H1 (cell line): Measurements from ENCODE around the gene ACSL6. TPM values are rescaled to one million over a fixed set of nuclear protein-coding genes. Genes with fewer than 3 reads are reported as not detected.

Experiments
- CTCF ChIA-PET: fragments of 300-600 bp; sonication (Branson Sonifier 250); formaldehyde crosslinking; loops from one replicate; lab custom pipeline; 2021; ENCODE audit not compliant: partially characterized antibody; lab: Charles Lee
- POLR2A ChIA-PET: fragments of 300-600 bp; sonication (Branson Sonifier 250); formaldehyde crosslinking; loops from one replicate; lab custom pipeline; 2021; ENCODE audit warnings: inconsistent platforms; ENCODE audit not compliant: partially characterized antibody; lab: Charles Lee
- DNase-seq, 2 experiments: peaks; one replicate each; pipeline versions ENCODE4 v3.0.0 to v3.0.0-alpha.2; 2010 to 2022; ENCODE audit warnings: low spot score in 2 of 2, low read depth in 1 of 2, mixed read lengths in 1 of 2
- FAIRE-seq: peaks from 2 replicates; lab custom pipeline; 2011; peaks lifted over from hg19 to GRCh38; lab: Jason Lieb, UNC
- H2AFZ ChIP-seq: 2 replicates; pipeline ENCODE4 v1.8.1; 2012; ENCODE audit warnings: low read length, inconsistent platforms
- H2AK5ac ChIP-seq: 2 replicates; pipeline ENCODE4 v1.6.1; 2013; ENCODE audit warnings: low read depth, low read length
- H2BK120ac ChIP-seq: replicated peaks from 2 replicates; pipeline ENCODE3; 2013; ENCODE audit warnings: low read depth, low read length, inconsistent platforms
- H2BK12ac ChIP-seq: 2 replicates; pipeline ENCODE4 v1.6.1; 2013; ENCODE audit warnings: low read depth, low read length
- H2BK15ac ChIP-seq: 2 replicates; pipeline ENCODE4 v1.6.1; 2013; ENCODE audit warnings: low read length
- H2BK20ac ChIP-seq: 2 replicates; pipeline ENCODE4 v1.6.1; 2013; ENCODE audit warnings: low read length
- H2BK5ac ChIP-seq: 2 replicates; pipeline ENCODE4 v1.6.1; 2013; ENCODE audit warnings: low read depth, low read length
- H3K14ac ChIP-seq: 2 replicates; pipeline ENCODE4 v1.6.1; 2013; ENCODE audit warnings: inconsistent platforms; ENCODE audit not compliant: insufficient read length
- H3K18ac ChIP-seq: 2 replicates; pipeline ENCODE4 v1.6.1; 2013; ENCODE audit warnings: low read length; ENCODE audit errors: extremely low read depth
- H3K23ac ChIP-seq: 2 replicates; pipeline ENCODE4 v1.6.1; 2013; ENCODE audit warnings: inconsistent platforms; ENCODE audit not compliant: insufficient read length
- H3K23me2 ChIP-seq: 2 replicates; pipeline ENCODE4 v1.6.1; 2013; ENCODE audit warnings: low read depth, low read length
- H3K27ac ChIP-seq: 2 replicates; pipeline ENCODE4 v1.6.1; 2011; ENCODE audit warnings: low read depth, low read length, inconsistent platforms
- H3K27me3 ChIP-seq, 4 experiments: replicated peaks in 1 of 4; 1 replicate in 1 of 4; 2 replicates in 3 of 4; pipeline versions ENCODE4 v1.6.1 to v1.8.1; 2011 to 2013; ENCODE audit warnings: low read length in 3 of 4, mild to moderate bottlenecking in 3 of 4, inconsistent platforms in 2 of 4, mixed read lengths in 2 of 4, moderate library complexity in 1 of 4; ENCODE audit not compliant: control insufficient read depth in 3 of 4, insufficient read depth in 3 of 4; ENCODE audit errors: extremely low read depth in 1 of 4
- H3K36me3 ChIP-seq, 4 experiments: 2 replicates each; pipeline versions ENCODE4 v1.6.1 to v1.8.1; 2011 to 2013; ENCODE audit warnings: mild to moderate bottlenecking in 4 of 4, low read length in 3 of 4, moderate library complexity in 2 of 4, control low read depth in 1 of 4, inconsistent platforms in 1 of 4; ENCODE audit not compliant: insufficient read depth in 4 of 4, control insufficient read depth in 2 of 4
- H3K4ac ChIP-seq: replicated peaks from 2 replicates; pipeline ENCODE3; 2013; ENCODE audit warnings: low read length, low read depth, mixed read lengths, inconsistent platforms; ENCODE audit not compliant: insufficient read length
- H3K4me1 ChIP-seq, 4 experiments: replicated peaks in 1 of 4; 1 replicate in 1 of 4; 2 replicates in 3 of 4; pipeline versions ENCODE4 v1.6.1 to v1.8.1; 2011 to 2013; ENCODE audit warnings: low read length in 3 of 4, inconsistent platforms in 2 of 4, mixed read lengths in 1 of 4; ENCODE audit not compliant: insufficient read depth in 4 of 4, control insufficient read depth in 3 of 4
- H3K4me2 ChIP-seq, 2 experiments: 2 replicates each; pipeline versions ENCODE4 v1.6.1 to v1.8.1; 2011 to 2013; ENCODE audit warnings: low read depth in 2 of 2, low read length in 2 of 2, control low read depth in 1 of 2, inconsistent platforms in 1 of 2, mild to moderate bottlenecking in 1 of 2; ENCODE audit not compliant: insufficient read depth in 1 of 2
- H3K4me3 ChIP-seq, 4 experiments: fragments of 200-600, 300-600 bp in 1 of 4; sonication (generic), shearing (Covaris generic), sonication (Bioruptor Twin) in 1 of 4; 2 replicates each; pipeline versions ENCODE4 v1.5.1 to v1.8.1; 2011 to 2016; ENCODE audit warnings: low read length in 4 of 4, low read depth in 3 of 4, control low read depth in 2 of 4, inconsistent platforms in 2 of 4, mild to moderate bottlenecking in 2 of 4, mixed read lengths in 1 of 4, moderate library complexity in 1 of 4; ENCODE audit not compliant: insufficient read depth in 2 of 4; ENCODE audit errors: extremely low read depth in 1 of 4
- H3K56ac ChIP-seq: replicated peaks from 2 replicates; pipeline ENCODE3; 2013; ENCODE audit warnings: low read depth, mild to moderate bottlenecking, mixed read lengths, low read length, inconsistent platforms; ENCODE audit not compliant: insufficient read length
- H3K79me1 ChIP-seq: 2 replicates; pipeline ENCODE4 v1.6.1; 2013; ENCODE audit warnings: low read depth, low read length, control low read depth
- H3K79me2 ChIP-seq, 2 experiments: 2 replicates each; pipeline versions ENCODE4 v1.6.1 to v1.8.1; 2012 to 2013; ENCODE audit warnings: low read length in 2 of 2, mild to moderate bottlenecking in 2 of 2, inconsistent platforms in 1 of 2; ENCODE audit not compliant: insufficient read depth in 2 of 2, control insufficient read depth in 1 of 2
- H3K9ac ChIP-seq, 4 experiments: replicated peaks in 1 of 4; 1 replicate in 1 of 4; 2 replicates in 3 of 4; pipeline versions ENCODE4 v1.6.1 to v1.8.1; 2011 to 2013; ENCODE audit warnings: low read depth in 3 of 4, low read length in 3 of 4, control low read depth in 2 of 4, mild to moderate bottlenecking in 2 of 4, moderate library complexity in 2 of 4, inconsistent platforms in 1 of 4; ENCODE audit errors: extremely low read depth in 1 of 4
- H3K9me3 ChIP-seq, 2 experiments: 2 replicates each; pipeline versions ENCODE4 v1.6.1 to v1.8.1; 2012 to 2013; ENCODE audit warnings: mild to moderate bottlenecking in 2 of 2, moderate library complexity in 2 of 2, control low read depth in 1 of 2, inconsistent platforms in 1 of 2, low read depth in 1 of 2, low read length in 1 of 2, mixed read lengths in 1 of 2; ENCODE audit not compliant: insufficient read depth in 2 of 2
- H4K20me1 ChIP-seq, 2 experiments: replicated peaks in 1 of 2; 2 replicates each; pipeline versions ENCODE3 to v1.8.1; 2011 to 2013; ENCODE audit warnings: inconsistent platforms in 2 of 2, low read length in 2 of 2, mild to moderate bottlenecking in 1 of 2; ENCODE audit not compliant: insufficient read depth in 2 of 2, control insufficient read depth in 1 of 2
- H4K5ac ChIP-seq: 2 replicates; pipeline ENCODE4 v1.6.1; 2013; ENCODE audit warnings: low read length, low read depth, mixed read lengths, inconsistent platforms; ENCODE audit not compliant: insufficient read length
- H4K8ac ChIP-seq: 2 replicates; pipeline ENCODE4 v1.8.0; 2013; ENCODE audit warnings: mild to moderate bottlenecking, moderate library complexity, low read length, inconsistent platforms; ENCODE audit not compliant: insufficient read depth; ENCODE audit errors: extremely low read depth
- H4K91ac ChIP-seq: replicated peaks from 2 replicates; pipeline ENCODE3; 2013; ENCODE audit warnings: low read length, mixed read lengths, inconsistent platforms; ENCODE audit not compliant: insufficient read length
- EZH2 ChIP-seq: fragments of 200-600 bp; sonication (generic); IDR thresholded peaks from 2 replicates; pipeline ENCODE4 v1.7.1; 2012; ENCODE audit warnings: low read depth, mild to moderate bottlenecking, moderate library complexity, low read length, inconsistent platforms; ENCODE audit not compliant: severe bottlenecking
- SAP30 ChIP-seq: fragments of 300-600 bp; sonication (generic); IDR thresholded peaks from 2 replicates; pipeline ENCODE4 v1.7.1; 2012; ENCODE audit warnings: low read length, moderate library complexity, mild to moderate bottlenecking, inconsistent platforms; ENCODE audit not compliant: insufficient read depth, insufficient replicate concordance
- WGBS, 2 experiments: shearing (Covaris generic) in 1 of 2; methylation state at CpG; one replicate each; pipeline versions ENCODE4 v1.1.6 to v1.1.7; 2013 to 2015; ENCODE audit warnings: low lambda C conversion rate in 2 of 2, mixed read lengths in 2 of 2, inconsistent platforms in 1 of 2, low coverage in 1 of 2, missing lambda C conversion rate in 1 of 2; ENCODE audit not compliant: insufficient replicate concordance in 2 of 2, insufficient coverage in 1 of 2, insufficient read length in 1 of 2; ENCODE audit errors: extremely low coverage in 1 of 2, missing lambda C conversion rate in 1 of 2; 5-methylcytosine and 5-hydroxymethylcytosine counted together
- polyA plus RNA-seq, 7 experiments: library from polyadenylated mRNA; depleted of rRNA in 3 of 7; stranded (reverse) in 5 of 7; unstranded in 2 of 7; fragments of >200 nt in 5 of 7; fragments of 200-250 nt in 2 of 7; gene quantifications; 1 replicate in 5 of 7; 2 replicates in 1 of 7; 4 replicates in 1 of 7; pipeline versions ENCODE4 v1.2.1 to v1.2.3, GENCODE V29; 2011 to 2013; ENCODE audit warnings: missing spikeins in 2 of 7, mixed read lengths in 2 of 7
- total RNA-seq: library from RNA; stranded (reverse); fragmentation: NEBNext Ultra II Directional; extraction: Animal tissue kit (Norgen Biotek cat#: 25700); gene quantifications from 2 replicates; pipeline ENCODE4 v1.2.1, GENCODE V29; 2021

The ACSL6 gene
- total and polyA plus RNA-seq, 2 of the 8 experiments (the other 6 are each of a cell fraction or from before 2014, with no cell fraction given): 2.3 to 2.4 TPM

DNA sequence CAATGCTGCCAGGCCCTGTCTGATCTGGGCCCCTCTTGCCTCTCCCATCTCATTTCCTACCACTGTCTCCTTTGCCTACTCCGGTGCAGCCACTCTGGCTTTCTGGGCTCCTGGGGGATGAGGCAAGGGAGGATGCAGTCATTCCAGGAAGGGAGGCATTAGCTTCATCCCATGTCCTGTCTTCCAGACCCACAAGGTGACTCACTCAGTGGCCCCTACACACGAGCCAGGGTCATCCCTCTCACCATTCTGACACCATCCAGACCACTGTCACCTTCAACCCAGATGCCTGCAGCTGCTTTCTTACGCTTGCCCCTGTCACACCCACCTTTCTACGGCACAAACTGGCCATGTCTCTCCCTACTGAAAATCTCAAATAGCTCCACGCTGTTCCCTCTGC is 19.1 kb downstream of the ACSL6 start:
- Histone ChIP-seq H2AFZ (no peak overlapping the region), H4K20me1 (peaks cover 0 to 2% of the 10 kb centered on the region in 2 experiments), H4K91ac (no peak overlapping the region), H3K56ac (no peak overlapping the region), H3K36me3 (no peaks in the 10 kb centered on the region), H3K9me3 (no peaks in the 10 kb centered on the region), H3K23ac (no peak overlapping the region), H3K79me1 (no peaks in the 10 kb centered on the region), H2BK5ac (no peak overlapping the region), H3K9ac (no peak overlapping the region), H3K79me2 (no peaks in the 10 kb centered on the region), H2BK120ac (no peak overlapping the region), H3K4me2 (no peak overlapping the region), H3K18ac (no peak overlapping the region), H2AK5ac (no peak overlapping the region), H3K27ac (no peak overlapping the region), H3K4me3 (no peak overlapping the region), H3K4ac (no peak overlapping the region), H2BK12ac (no peak overlapping the region), H3K14ac (no peak overlapping the region), H4K5ac (no peak overlapping the region), H3K4me1 (peaks cover 0 to 12% (median 7%) of the 10 kb centered on the region in 4 experiments; a peak in 6 of 7 replicates), H2BK15ac (no peak overlapping the region), H3K23me2 (no peaks in the 10 kb centered on the region), H4K8ac (peak overlapping the region; percentile 57; the same call in 1 of the 2 replicates), H3K27me3 (no peaks in the 10 kb centered on the region), H2BK20ac (no peak overlapping the region)
- ChIA-PET POLR2A (no interaction called here), CTCF (interaction anchor here (0.6 to 4.3 kb wide), 7 partner anchors 9 to 391 kb away, joined by 3 to 23 read pairs (median 5); no protein-coding TSS in a partner anchor)
- 79% methylated on average over 5 of the region's 5 CpGs; no CpG with 5 or more reads in 1 of the 2 experiments for WGBS, 2 experiments
- FAIRE-seq (no peak), DNase-seq (no peak)
- no peak for TF ChIP-seq EZH2
- no peak for TF ChIP-seq SAP30
